Measurements from ENCODE around the gene C16orf96. TPM values are rescaled to one million over a fixed set of nuclear protein-coding genes. Genes with fewer than 3 reads are reported as not detected.

Gene C16orf96
- total RNA-seq = 0.52 TPM

DNA sequence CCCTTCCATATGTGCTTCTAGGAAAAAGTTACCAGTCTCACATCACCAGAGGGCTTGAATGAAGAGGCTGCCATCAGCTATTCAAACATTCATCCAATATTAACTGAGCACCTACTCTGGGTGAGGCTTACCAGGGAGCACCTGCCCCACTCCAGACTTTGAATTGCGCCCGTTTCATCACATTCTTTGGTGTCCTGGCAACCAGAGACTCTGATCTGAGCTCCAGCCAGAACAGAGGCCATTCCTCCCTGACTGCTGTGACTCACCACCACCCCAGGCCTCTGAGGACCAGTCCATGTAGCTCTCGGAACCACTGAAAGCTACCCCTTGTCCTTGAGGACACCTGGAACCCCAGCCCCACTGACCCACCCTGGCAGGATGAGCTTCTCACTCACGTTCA is at the start of gene C16orf96:
TSS of gene C16orf96 (plus strand) at position 229 of the 400 bp plus-strand sequence. CDS start at position 379, 150 bp downstream.
- Histone ChIP-seq H3K36me3 (ENCODE audit: control insufficient read depth in 3 of 3, insufficient read depth in 3 of 3, low read length in 3 of 3) (no peaks in the 10 kb centered on the region), H3K4me1 (ENCODE audit: control insufficient read depth in 3 of 3, insufficient read depth in 3 of 3, low read length in 3 of 3) (no peaks in the 10 kb centered on the region), H3K27ac (ENCODE audit: low read depth, low read length) (no peak within 1 kb of the TSS), H3K27me3 (ENCODE audit: control insufficient read depth in 3 of 3, insufficient read depth in 3 of 3, low read length in 3 of 3) (peaks cover 0 to 9% (median 0%) of the 10 kb centered on the region in 3 donors), H3K9me3 (ENCODE audit: control insufficient read depth in 3 of 3, low read length in 3 of 3) (no peaks in the 10 kb centered on the region), H3K4me3 (ENCODE audit: low read length in 3 of 3) (no peak within 1 kb of the TSS), H3K9ac (ENCODE audit: low read depth in 1 of 3, low read length in 3 of 3) (no peak within 1 kb of the TSS)

DNA sequence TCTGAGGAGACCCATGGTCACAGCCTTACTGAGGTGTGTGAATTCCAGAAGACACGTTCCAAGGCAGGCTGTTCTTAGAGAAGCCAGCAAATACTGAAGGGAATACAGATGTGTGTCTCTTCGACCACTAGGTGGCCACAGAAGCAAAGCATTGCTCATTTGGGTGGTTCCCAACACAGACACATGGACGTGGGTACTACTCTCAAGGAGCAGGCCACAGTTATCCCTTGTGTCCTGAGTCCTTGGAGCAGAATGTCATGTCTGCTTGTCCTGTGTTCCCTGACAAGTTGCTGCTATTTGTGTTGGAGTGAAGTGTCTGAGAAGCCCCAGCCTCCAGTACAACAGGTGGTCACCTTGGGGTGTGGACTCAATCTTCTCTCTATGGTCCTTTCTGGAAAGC is 49.7 kb upstream of the C16orf96 start:
- no peaks in the 10 kb centered on the region for H3K27me3 ChIP-seq (ENCODE audit: control insufficient read depth in 3 of 3, insufficient read depth in 3 of 3, low read length in 3 of 3)
- H3K9ac ChIP-seq (ENCODE audit: low read depth in 1 of 3, low read length in 3 of 3) = peak overlapping the region in 1 of 3 donors; percentile 26
- H3K27ac ChIP-seq (ENCODE audit: low read depth, low read length) = no peak overlapping the region
- no peaks in the 10 kb centered on the region for H3K9me3 ChIP-seq (ENCODE audit: control insufficient read depth in 3 of 3, low read length in 3 of 3)
- H3K4me1 ChIP-seq (ENCODE audit: control insufficient read depth in 3 of 3, insufficient read depth in 3 of 3, low read length in 3 of 3) = peaks cover 10 to 11% (median 11%) of the 10 kb centered on the region in 3 donors
- peaks cover 36 to 40% (median 39%) of the 10 kb centered on the region in 3 donors for H3K36me3 ChIP-seq (ENCODE audit: control insufficient read depth in 3 of 3, insufficient read depth in 3 of 3, low read length in 3 of 3)
- no peak overlapping the region for H3K4me3 ChIP-seq (ENCODE audit: low read length in 3 of 3)

DNA sequence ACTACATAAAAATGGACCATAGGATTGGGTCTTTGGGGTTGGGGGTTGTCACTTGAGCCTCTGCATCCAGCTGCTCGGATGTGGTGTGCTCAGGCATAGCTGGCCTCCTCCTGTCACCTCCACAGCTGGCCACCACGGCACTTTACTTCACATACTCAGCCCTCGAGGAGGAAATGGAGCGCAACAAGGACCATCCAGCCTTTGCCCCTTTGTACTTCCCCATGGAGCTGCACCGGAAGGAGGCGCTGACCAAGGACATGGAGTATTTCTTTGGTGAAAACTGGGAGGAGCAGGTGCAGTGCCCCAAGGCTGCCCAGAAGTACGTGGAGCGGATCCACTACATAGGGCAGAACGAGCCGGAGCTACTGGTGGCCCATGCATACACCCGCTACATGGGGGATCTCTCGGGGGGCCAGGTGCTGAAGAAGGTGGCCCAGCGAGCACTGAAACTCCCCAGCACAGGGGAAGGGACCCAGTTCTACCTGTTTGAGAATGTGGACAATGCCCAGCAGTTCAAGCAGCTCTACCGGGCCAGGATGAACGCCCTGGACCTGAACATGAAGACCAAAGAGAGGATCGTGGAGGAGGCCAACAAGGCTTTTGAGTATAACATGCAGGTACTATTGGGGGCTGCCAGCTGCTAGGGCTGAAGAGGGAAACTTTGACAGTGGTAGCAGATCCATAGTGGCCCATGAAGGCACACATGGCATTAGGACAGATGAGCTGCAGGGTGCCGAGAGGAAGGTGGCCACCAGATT is 48.4 kb upstream of the C16orf96 start:
- Histone ChIP-seq H3K27ac (ENCODE audit: low read depth, low read length) (no peak overlapping the region), H3K27me3 (ENCODE audit: control insufficient read depth in 3 of 3, insufficient read depth in 3 of 3, low read length in 3 of 3) (no peaks in the 10 kb centered on the region), H3K36me3 (ENCODE audit: control insufficient read depth in 3 of 3, insufficient read depth in 3 of 3, low read length in 3 of 3) (peaks cover 49 to 51% (median 51%) of the 10 kb centered on the region in 3 donors), H3K4me3 (ENCODE audit: low read length in 3 of 3) (no peak overlapping the region), H3K9me3 (ENCODE audit: control insufficient read depth in 3 of 3, low read length in 3 of 3) (no peaks in the 10 kb centered on the region), H3K4me1 (ENCODE audit: control insufficient read depth in 3 of 3, insufficient read depth in 3 of 3, low read length in 3 of 3) (peaks cover 6 to 15% (median 13%) of the 10 kb centered on the region in 3 donors), H3K9ac (ENCODE audit: low read depth in 1 of 3, low read length in 3 of 3) (no peak overlapping the region)

DNA sequence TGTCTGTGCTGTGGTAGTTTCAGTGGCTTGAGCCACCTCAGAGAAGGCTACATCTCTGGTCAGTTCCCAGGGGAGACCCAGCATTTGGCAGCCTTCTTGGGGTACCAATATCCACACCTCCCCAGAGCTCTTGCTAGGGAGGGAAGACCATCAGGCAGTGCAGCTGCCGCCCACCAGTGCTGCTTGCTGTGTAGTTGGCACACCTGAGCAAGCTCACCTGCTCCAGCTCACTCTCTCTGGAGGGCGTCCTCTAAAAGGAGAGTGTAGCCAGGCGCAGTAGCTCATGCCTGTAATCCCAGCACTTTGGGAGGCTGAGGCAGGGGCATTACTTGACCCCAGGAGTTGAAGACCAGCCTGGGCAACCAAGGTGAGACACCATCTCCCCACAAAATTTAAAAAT is 47.3 kb upstream of the C16orf96 start:
- H3K27me3 ChIP-seq (ENCODE audit: control insufficient read depth in 3 of 3, insufficient read depth in 3 of 3, low read length in 3 of 3) = no peaks in the 10 kb centered on the region
- H3K4me1 ChIP-seq (ENCODE audit: control insufficient read depth in 3 of 3, insufficient read depth in 3 of 3, low read length in 3 of 3) = peaks cover 12 to 23% (median 22%) of the 10 kb centered on the region in 3 donors
- H3K9ac ChIP-seq (ENCODE audit: low read depth in 1 of 3, low read length in 3 of 3) = no peak overlapping the region
- no peak overlapping the region for H3K4me3 ChIP-seq (ENCODE audit: low read length in 3 of 3)
- no peaks in the 10 kb centered on the region for H3K9me3 ChIP-seq (ENCODE audit: control insufficient read depth in 3 of 3, low read length in 3 of 3)
- H3K36me3 ChIP-seq (ENCODE audit: control insufficient read depth in 3 of 3, insufficient read depth in 3 of 3, low read length in 3 of 3) = peaks cover 49 to 57% (median 51%) of the 10 kb centered on the region in 3 donors
- H3K27ac ChIP-seq (ENCODE audit: low read depth, low read length) = no peak overlapping the region

DNA sequence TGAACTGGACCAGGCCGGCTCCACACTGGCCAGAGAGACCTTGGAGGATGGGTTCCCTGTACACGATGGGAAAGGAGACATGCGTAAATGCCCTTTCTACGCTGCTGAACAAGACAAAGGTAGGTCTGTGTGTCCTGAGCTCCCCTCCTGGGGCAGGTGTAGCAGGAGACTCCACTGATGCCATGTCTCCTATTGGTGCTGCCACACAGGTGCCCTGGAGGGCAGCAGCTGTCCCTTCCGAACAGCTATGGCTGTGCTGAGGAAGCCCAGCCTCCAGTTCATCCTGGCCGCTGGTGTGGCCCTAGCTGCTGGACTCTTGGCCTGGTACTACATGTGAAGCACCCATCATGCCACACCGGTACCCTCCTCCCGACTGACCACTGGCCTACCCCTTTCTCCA is 46.7 kb upstream of the C16orf96 start:
- no peaks in the 10 kb centered on the region for H3K27me3 ChIP-seq (ENCODE audit: control insufficient read depth in 3 of 3, insufficient read depth in 3 of 3, low read length in 3 of 3)
- H3K9ac ChIP-seq (ENCODE audit: low read depth in 1 of 3, low read length in 3 of 3) = no peak overlapping the region
- peaks cover 49 to 57% (median 51%) of the 10 kb centered on the region in 3 donors for H3K36me3 ChIP-seq (ENCODE audit: control insufficient read depth in 3 of 3, insufficient read depth in 3 of 3, low read length in 3 of 3)
- H3K9me3 ChIP-seq (ENCODE audit: control insufficient read depth in 3 of 3, low read length in 3 of 3) = no peaks in the 10 kb centered on the region
- no peak overlapping the region for H3K27ac ChIP-seq (ENCODE audit: low read depth, low read length)
- no peak overlapping the region for H3K4me3 ChIP-seq (ENCODE audit: low read length in 3 of 3)
- peaks cover 15 to 28% (median 28%) of the 10 kb centered on the region in 3 donors for H3K4me1 ChIP-seq (ENCODE audit: control insufficient read depth in 3 of 3, insufficient read depth in 3 of 3, low read length in 3 of 3)

DNA sequence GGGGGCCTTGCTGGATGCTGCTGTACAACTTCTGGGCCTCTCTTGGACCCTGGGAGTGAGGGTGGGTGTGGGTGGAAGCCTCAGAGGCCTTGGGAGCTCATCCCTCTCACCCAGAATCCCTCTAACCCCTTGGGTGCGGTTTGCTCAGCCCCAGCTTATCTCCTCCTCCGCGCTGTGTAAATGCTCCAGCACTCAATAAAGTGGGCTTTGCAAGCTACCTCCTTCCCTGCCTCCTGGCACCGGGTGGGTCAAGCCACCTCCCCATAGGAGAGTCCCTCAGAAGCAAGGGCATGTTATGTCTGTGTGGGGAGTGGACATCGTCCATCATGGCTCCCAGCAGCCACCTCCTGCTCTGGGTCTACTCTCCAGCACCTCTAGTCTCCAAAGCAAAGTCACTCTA is 46.0 kb upstream of the C16orf96 start:
- Histone ChIP-seq H3K27me3 (ENCODE audit: control insufficient read depth in 3 of 3, insufficient read depth in 3 of 3, low read length in 3 of 3) (no peaks in the 10 kb centered on the region), H3K9ac (ENCODE audit: low read depth in 1 of 3, low read length in 3 of 3) (no peak overlapping the region), H3K4me3 (ENCODE audit: low read length in 3 of 3) (no peak overlapping the region), H3K9me3 (ENCODE audit: control insufficient read depth in 3 of 3, low read length in 3 of 3) (no peaks in the 10 kb centered on the region), H3K4me1 (ENCODE audit: control insufficient read depth in 3 of 3, insufficient read depth in 3 of 3, low read length in 3 of 3) (peaks cover 21 to 35% (median 35%) of the 10 kb centered on the region in 3 donors), H3K27ac (ENCODE audit: low read depth, low read length) (no peak overlapping the region), H3K36me3 (ENCODE audit: control insufficient read depth in 3 of 3, insufficient read depth in 3 of 3, low read length in 3 of 3) (peaks cover 49 to 57% (median 51%) of the 10 kb centered on the region in 3 donors)

DNA sequence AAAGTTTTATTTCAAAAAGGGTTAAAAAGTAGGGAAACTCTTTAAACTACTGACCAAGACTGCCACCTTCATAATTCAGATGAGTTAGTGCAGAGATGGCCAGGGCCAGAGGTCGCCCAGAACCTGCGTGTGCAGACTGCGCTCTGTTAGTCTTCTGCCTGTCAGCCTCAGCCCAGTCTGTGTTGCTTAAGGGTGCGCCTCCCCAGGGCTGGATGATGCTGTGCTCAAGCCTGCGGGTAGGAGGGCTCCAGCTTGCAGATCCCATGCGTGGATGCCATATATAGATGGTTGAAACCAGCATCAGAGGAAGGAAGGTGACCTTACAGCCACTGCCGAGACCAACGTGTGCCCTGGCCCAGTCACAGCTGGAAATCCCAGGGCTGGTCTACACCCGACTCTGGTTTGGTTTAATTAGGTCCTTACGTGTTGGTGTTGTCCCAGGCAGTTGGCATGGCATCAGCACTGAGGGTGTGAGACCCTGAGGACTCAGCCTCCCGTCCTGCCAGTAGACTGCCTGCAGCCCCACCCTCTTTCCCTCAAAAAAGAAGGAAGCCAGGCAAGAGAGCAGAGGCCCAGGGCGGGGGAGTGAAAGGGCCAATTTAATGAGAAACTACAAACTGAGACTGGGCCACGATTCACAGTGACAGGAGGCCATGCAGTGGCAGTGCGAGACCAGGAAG is 45.3 kb upstream of the C16orf96 start:
- H3K4me1 ChIP-seq (ENCODE audit: control insufficient read depth in 3 of 3, insufficient read depth in 3 of 3, low read length in 3 of 3) = peaks cover 28 to 39% (median 35%) of the 10 kb centered on the region in 3 donors
- H3K9me3 ChIP-seq (ENCODE audit: control insufficient read depth in 3 of 3, low read length in 3 of 3) = no peaks in the 10 kb centered on the region
- no peak overlapping the region for H3K4me3 ChIP-seq (ENCODE audit: low read length in 3 of 3)
- H3K27me3 ChIP-seq (ENCODE audit: control insufficient read depth in 3 of 3, insufficient read depth in 3 of 3, low read length in 3 of 3) = no peaks in the 10 kb centered on the region
- H3K36me3 ChIP-seq (ENCODE audit: control insufficient read depth in 3 of 3, insufficient read depth in 3 of 3, low read length in 3 of 3) = peaks cover 49 to 57% (median 51%) of the 10 kb centered on the region in 3 donors
- H3K9ac ChIP-seq (ENCODE audit: low read depth in 1 of 3, low read length in 3 of 3) = peak overlapping the region in 1 of 3 donors; percentile 45
- no peak overlapping the region for H3K27ac ChIP-seq (ENCODE audit: low read depth, low read length)

DNA sequence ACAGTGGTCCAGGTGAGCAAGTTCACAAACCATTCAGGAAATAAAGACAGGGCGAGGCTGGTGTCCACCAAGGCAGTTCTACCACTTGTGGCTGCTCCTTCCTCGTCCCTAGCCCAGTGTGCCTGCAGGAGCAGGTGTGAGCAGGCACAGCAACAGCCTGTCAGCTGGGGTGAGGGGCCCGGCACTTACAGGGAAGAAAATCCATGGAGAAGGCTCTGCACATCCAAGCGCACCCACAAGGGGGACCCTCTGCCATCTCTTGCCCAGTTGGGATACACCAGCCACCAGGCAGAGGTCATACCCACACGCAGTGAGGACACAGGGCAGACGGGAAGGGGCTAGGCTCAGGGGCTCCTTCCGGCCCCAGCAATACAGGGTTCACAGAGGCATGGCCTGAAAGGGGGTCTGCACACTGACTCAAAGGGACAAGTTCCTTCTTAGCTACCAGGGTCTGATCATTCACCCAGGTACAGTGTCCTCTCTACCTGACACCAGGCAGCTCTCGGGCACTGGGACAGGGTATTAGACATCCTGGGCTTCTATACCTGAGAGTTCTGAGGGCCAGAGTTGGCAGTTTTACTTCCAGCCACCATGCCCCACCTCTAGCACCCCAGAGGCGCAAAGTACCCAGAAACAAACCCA is 44.6 kb upstream of the C16orf96 start:
- H3K9ac ChIP-seq (ENCODE audit: low read depth in 1 of 3, low read length in 3 of 3) = peak overlapping the region in 1 of 3 donors; percentile 45
- no peak overlapping the region for H3K4me3 ChIP-seq (ENCODE audit: low read length in 3 of 3)
- peaks cover 46 to 57% (median 51%) of the 10 kb centered on the region in 3 donors for H3K36me3 ChIP-seq (ENCODE audit: control insufficient read depth in 3 of 3, insufficient read depth in 3 of 3, low read length in 3 of 3)
- no peak overlapping the region for H3K27ac ChIP-seq (ENCODE audit: low read depth, low read length)
- H3K9me3 ChIP-seq (ENCODE audit: control insufficient read depth in 3 of 3, low read length in 3 of 3) = no peaks in the 10 kb centered on the region
- no peaks in the 10 kb centered on the region for H3K27me3 ChIP-seq (ENCODE audit: control insufficient read depth in 3 of 3, insufficient read depth in 3 of 3, low read length in 3 of 3)
- peaks cover 29 to 37% (median 30%) of the 10 kb centered on the region in 3 donors for H3K4me1 ChIP-seq (ENCODE audit: control insufficient read depth in 3 of 3, insufficient read depth in 3 of 3, low read length in 3 of 3)

DNA sequence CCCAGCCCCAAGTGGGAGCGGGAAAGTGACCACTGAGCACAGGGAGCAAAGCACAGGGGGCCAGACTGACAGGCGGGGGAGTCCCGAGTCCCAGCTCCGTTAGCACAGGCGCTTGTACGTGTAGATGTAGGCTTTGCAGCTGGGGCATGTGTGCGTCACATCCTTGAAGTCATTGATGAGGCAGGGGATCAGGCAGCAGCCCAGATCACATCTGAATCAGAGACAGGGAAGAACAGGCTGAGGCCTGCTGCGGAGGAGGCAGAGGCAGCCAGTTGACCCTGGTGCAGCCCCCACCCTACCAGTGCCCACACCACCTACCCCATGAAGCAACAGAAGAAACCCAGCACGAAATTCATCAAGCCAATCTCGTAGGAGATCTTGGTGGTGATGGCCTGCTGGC is 43.7 kb upstream of the C16orf96 start:
- Histone ChIP-seq H3K27me3 (ENCODE audit: control insufficient read depth in 3 of 3, insufficient read depth in 3 of 3, low read length in 3 of 3) (no peaks in the 10 kb centered on the region), H3K4me1 (ENCODE audit: control insufficient read depth in 3 of 3, insufficient read depth in 3 of 3, low read length in 3 of 3) (peaks cover 29 to 36% (median 30%) of the 10 kb centered on the region in 3 donors), H3K9me3 (ENCODE audit: control insufficient read depth in 3 of 3, low read length in 3 of 3) (no peaks in the 10 kb centered on the region), H3K4me3 (ENCODE audit: low read length in 3 of 3) (no peak overlapping the region), H3K27ac (ENCODE audit: low read depth, low read length) (no peak overlapping the region), H3K36me3 (ENCODE audit: control insufficient read depth in 3 of 3, insufficient read depth in 3 of 3, low read length in 3 of 3) (peaks cover 40 to 54% (median 49%) of the 10 kb centered on the region in 3 donors), H3K9ac (ENCODE audit: low read depth in 1 of 3, low read length in 3 of 3) (no peak overlapping the region)

Measured in skeletal muscle tissue (tissue), 4 donors.